ENCODE measurements around the gene TTC21A. TPM values are rescaled to one million over a fixed set of nuclear protein-coding genes. Genes with fewer than 3 reads are reported as not detected.

Gene TTC21A
- total RNA-seq, 5 donors from 2014 or later (not counting 1 experiment from before 2014, with no cell fraction given), result 3.5 to 12.4 (median 5.4) TPM

- no peaks in the 10 kb centered on the region for H3K9me3 Mint-ChIP-seq
- DNase-seq (no peak), ATAC-seq (replicated peaks in 1 of 4) (no peak)
- H3K36me3 Mint-ChIP-seq, result no peaks in the 10 kb centered on the region
- peak overlapping the region; percentile 88 to 92 for H3K27ac Mint-ChIP-seq
- ChIA-PET POLR2A (no interaction called here), CTCF (interaction anchor here in 1 of 2 donors (1.2 kb wide), 1 partner anchor 182 kb away, joined by 10 read pairs; no protein-coding TSS in a partner anchor)
- no peaks in the 10 kb centered on the region for H3K27me3 Mint-ChIP-seq
- no peaks in the 10 kb centered on the region for H3K9me3 ChIP-seq
- peaks cover 62 to 74% (median 69%) of the 10 kb centered on the region in 3 donors for H3K4me1 Mint-ChIP-seq
- H3K36me3 ChIP-seq (ENCODE audit: control insufficient read depth in 2 of 2, extremely low read depth in 1 of 2, insufficient read depth in 1 of 2, low read length in 1 of 2), result peaks cover 0 to 3% of the 10 kb centered on the region in 2 donors
- WGBS (ENCODE audit: insufficient coverage), result 74% methylated on average over 3 of the region's 3 CpGs
- H3K4me3 Mint-ChIP-seq, result peak overlapping the region; percentile 82 to 95 (median 85)
- H3K27ac ChIP-seq (ENCODE audit: low read length), result no peak overlapping the region
- no peak overlapping the region for H3K4me3 ChIP-seq (ENCODE audit: control insufficient read depth in 1 of 2, extremely low read depth in 1 of 2, low read length in 1 of 2)
- no peaks in the 10 kb centered on the region for H3K27me3 ChIP-seq (replicated peaks in 1 of 2; ENCODE audit: control insufficient read depth in 2 of 2, extremely low read depth in 1 of 2, insufficient read depth in 2 of 2, low read length in 1 of 2)
- H3K4me1 ChIP-seq (ENCODE audit: control insufficient read depth in 1 of 2, extremely low read depth in 1 of 2, insufficient read depth in 2 of 2, low read length in 2 of 2), result peaks cover 7 to 40% of the 10 kb centered on the region in 2 experiments
Observed at GRCh38 chr3:39105687-39106063, 1.8 kb upstream of the TTC21A start.

- no peaks in the 10 kb centered on the region for H3K9me3 Mint-ChIP-seq
- peak overlapping the region; percentile 78 to 91 for H3K4me3 ChIP-seq (ENCODE audit: control insufficient read depth in 1 of 2, extremely low read depth in 1 of 2, low read length in 1 of 2)
- ATAC-seq (replicated peaks in 1 of 4) (no peak), DNase-seq (no peak)
- H3K36me3 Mint-ChIP-seq, result no peaks in the 10 kb centered on the region
- H3K27ac ChIP-seq (ENCODE audit: low read length), result peak overlapping the region; percentile 48
- ChIA-PET POLR2A (interaction anchor here in 1 of 2 donors (0.6 kb wide), 1 partner anchor 104 kb away, joined by 3 read pairs; no protein-coding TSS in a partner anchor), CTCF (interaction anchor here in 1 of 2 donors (1.2 kb wide), 1 partner anchor 182 kb away, joined by 10 read pairs; no protein-coding TSS in a partner anchor)
- H3K27me3 ChIP-seq (replicated peaks in 1 of 2; ENCODE audit: control insufficient read depth in 2 of 2, extremely low read depth in 1 of 2, insufficient read depth in 2 of 2, low read length in 1 of 2), result no peaks in the 10 kb centered on the region
- H3K27ac Mint-ChIP-seq, result peak overlapping the region; percentile 88 to 92
- peaks cover 7 to 38% of the 10 kb centered on the region in 2 experiments for H3K4me1 ChIP-seq (ENCODE audit: control insufficient read depth in 1 of 2, extremely low read depth in 1 of 2, insufficient read depth in 2 of 2, low read length in 2 of 2)
- H3K27me3 Mint-ChIP-seq, result no peaks in the 10 kb centered on the region
- no peaks in the 10 kb centered on the region for H3K9me3 ChIP-seq
- peak overlapping the region; percentile 82 to 95 (median 85) for H3K4me3 Mint-ChIP-seq
- peaks cover 60 to 71% (median 65%) of the 10 kb centered on the region in 3 donors for H3K4me1 Mint-ChIP-seq
- WGBS (ENCODE audit: insufficient coverage), result 64% methylated on average over 7 of the region's 16 CpGs
- H3K36me3 ChIP-seq (ENCODE audit: control insufficient read depth in 2 of 2, extremely low read depth in 1 of 2, insufficient read depth in 1 of 2, low read length in 1 of 2), result no peaks in the 10 kb centered on the region
Observed at GRCh38 chr3:39106281-39106811, 1.1 kb upstream of the TTC21A start.

GRCh38 chr3:39106851-39107387 lies 561 bp upstream of the TTC21A start:
- peak overlapping the region; percentile 48 for H3K27ac ChIP-seq (ENCODE audit: low read length)
- peak overlapping the region; percentile 88 to 92 for H3K27ac Mint-ChIP-seq
- ChIA-PET POLR2A (interaction anchor here in 1 of 2 donors (0.6 kb wide), 1 partner anchor 105 kb away, joined by 3 read pairs; no protein-coding TSS in a partner anchor), CTCF (interaction anchor here (1.4 kb wide), 3 partner anchors 71 to 185 kb away, joined by 4 to 5 read pairs (median 5); no protein-coding TSS in a partner anchor)
- peaks cover 57 to 67% (median 62%) of the 10 kb centered on the region in 3 donors for H3K4me1 Mint-ChIP-seq
- H3K36me3 ChIP-seq (ENCODE audit: control insufficient read depth in 2 of 2, extremely low read depth in 1 of 2, insufficient read depth in 1 of 2, low read length in 1 of 2), result no peaks in the 10 kb centered on the region
- under 1% methylated on average over 55 of the region's 55 CpGs for WGBS (ENCODE audit: insufficient coverage)
- no peaks in the 10 kb centered on the region for H3K36me3 Mint-ChIP-seq
- H3K9me3 Mint-ChIP-seq, result no peaks in the 10 kb centered on the region
- no peaks in the 10 kb centered on the region for H3K9me3 ChIP-seq
- ATAC-seq (replicated peaks in 1 of 4) (peak in 3 of 4 experiments; percentile 1 to 13 (median 11)), DNase-seq (peak in 2 of 35 experiments; percentile 28 to 32)
- peaks cover 7 to 37% of the 10 kb centered on the region in 2 experiments for H3K4me1 ChIP-seq (ENCODE audit: control insufficient read depth in 1 of 2, extremely low read depth in 1 of 2, insufficient read depth in 2 of 2, low read length in 2 of 2)
- H3K4me3 Mint-ChIP-seq, result peak overlapping the region; percentile 82 to 95 (median 85)
- peak overlapping the region; percentile 78 to 91 for H3K4me3 ChIP-seq (ENCODE audit: control insufficient read depth in 1 of 2, extremely low read depth in 1 of 2, low read length in 1 of 2)
- H3K27me3 Mint-ChIP-seq, result no peaks in the 10 kb centered on the region
- H3K27me3 ChIP-seq (replicated peaks in 1 of 2; ENCODE audit: control insufficient read depth in 2 of 2, extremely low read depth in 1 of 2, insufficient read depth in 2 of 2, low read length in 1 of 2), result no peaks in the 10 kb centered on the region

- ChIA-PET POLR2A (interaction anchor here in 1 of 2 donors (1.6 kb wide), 1 partner anchor 32 kb away, joined by 4 read pairs; no protein-coding TSS in a partner anchor), CTCF (interaction anchor here (0.7 to 1.4 kb wide), 5 partner anchors 24 to 184 kb away, joined by 3 to 5 read pairs (median 4); no protein-coding TSS in a partner anchor)
- no peaks in the 10 kb centered on the region for H3K36me3 ChIP-seq (ENCODE audit: control insufficient read depth in 2 of 2, extremely low read depth in 1 of 2, insufficient read depth in 1 of 2, low read length in 1 of 2)
- H3K36me3 Mint-ChIP-seq, result no peaks in the 10 kb centered on the region
- peaks cover 48 to 53% (median 49%) of the 10 kb centered on the region in 3 donors for H3K4me1 Mint-ChIP-seq
- H3K27me3 Mint-ChIP-seq, result no peaks in the 10 kb centered on the region
- peak overlapping the region; percentile 86 to 92 for H3K27ac Mint-ChIP-seq
- no peaks in the 10 kb centered on the region for H3K27me3 ChIP-seq (replicated peaks in 1 of 2; ENCODE audit: control insufficient read depth in 2 of 2, extremely low read depth in 1 of 2, insufficient read depth in 2 of 2, low read length in 1 of 2)
- peak overlapping the region; percentile 87 to 95 (median 93) for H3K4me3 Mint-ChIP-seq
- peaks cover 7 to 37% of the 10 kb centered on the region in 2 experiments for H3K4me1 ChIP-seq (ENCODE audit: control insufficient read depth in 1 of 2, extremely low read depth in 1 of 2, insufficient read depth in 2 of 2, low read length in 2 of 2)
- no peaks in the 10 kb centered on the region for H3K9me3 ChIP-seq
- peak overlapping the region; percentile 78 to 91 for H3K4me3 ChIP-seq (ENCODE audit: control insufficient read depth in 1 of 2, extremely low read depth in 1 of 2, low read length in 1 of 2)
- ATAC-seq (replicated peaks in 1 of 4) (peak; percentile 42 to 61 (median 52)), DNase-seq (peak in 26 of 35 experiments; percentile 9 to 66 (median 26))
- H3K9me3 Mint-ChIP-seq, result no peaks in the 10 kb centered on the region
- 0% methylated on average over 1 of the region's 2 CpGs for WGBS (ENCODE audit: insufficient coverage)
- H3K27ac ChIP-seq (ENCODE audit: low read length), result peak overlapping the region; percentile 44
Observed at GRCh38 chr3:39108200-39108710, 775 bp downstream of the TTC21A start.

GRCh38 chr3:39109086-39109485 lies 1.6 kb downstream of the TTC21A start:
- Mint-ChIP-seq H3K4me3 (peak overlapping the region in 2 of 3 donors; percentile 93 to 95), H3K27me3 (no peaks in the 10 kb centered on the region), H3K27ac (peak overlapping the region; percentile 86 to 92), H3K36me3 (no peaks in the 10 kb centered on the region), H3K9me3 (no peaks in the 10 kb centered on the region), H3K4me1 (peaks cover 42 to 48% (median 43%) of the 10 kb centered on the region in 3 donors)
- no peak overlapping the region for H3K27ac ChIP-seq (ENCODE audit: low read length)
- peaks cover 7 to 37% of the 10 kb centered on the region in 2 experiments for H3K4me1 ChIP-seq (ENCODE audit: control insufficient read depth in 1 of 2, extremely low read depth in 1 of 2, insufficient read depth in 2 of 2, low read length in 2 of 2)
- ATAC-seq (replicated peaks in 1 of 4), result no peak
- no peaks in the 10 kb centered on the region for H3K27me3 ChIP-seq (replicated peaks in 1 of 2; ENCODE audit: control insufficient read depth in 2 of 2, extremely low read depth in 1 of 2, insufficient read depth in 2 of 2, low read length in 1 of 2)
- no peaks in the 10 kb centered on the region for H3K9me3 ChIP-seq
- ChIA-PET POLR2A (interaction anchor here (0.6 to 1.6 kb wide), 3 partner anchors 32 to 1002 kb away, joined by 3 to 4 read pairs (median 3); no protein-coding TSS in a partner anchor), CTCF (interaction anchor here (0.7 to 1.0 kb wide), 2 partner anchors 17 to 23 kb away, joined by 3 to 11 read pairs; no protein-coding TSS in a partner anchor)
- H3K4me3 ChIP-seq (ENCODE audit: control insufficient read depth in 1 of 2, extremely low read depth in 1 of 2, low read length in 1 of 2), result no peak overlapping the region
- WGBS (ENCODE audit: insufficient coverage), result 90% methylated on average over 3 of the region's 5 CpGs
- H3K36me3 ChIP-seq (ENCODE audit: control insufficient read depth in 2 of 2, extremely low read depth in 1 of 2, insufficient read depth in 1 of 2, low read length in 1 of 2), result no peaks in the 10 kb centered on the region
- no peak for DNase-seq

GRCh38 chr3:39110041-39110639 lies 2.7 kb downstream of the TTC21A start:
- H3K9me3 Mint-ChIP-seq, result no peaks in the 10 kb centered on the region
- WGBS (ENCODE audit: insufficient coverage), result 73% methylated on average over 2 of the region's 2 CpGs
- POLR2A ChIA-PET, result no interaction called here

More at GRCh38 chr3:39110041-39110639, 2.7 kb downstream of the TTC21A start:
- Histone ChIP-seq H3K27ac (ENCODE audit: low read length) (no peak overlapping the region), H3K36me3 (ENCODE audit: control insufficient read depth in 2 of 2, extremely low read depth in 1 of 2, insufficient read depth in 1 of 2, low read length in 1 of 2) (no peaks in the 10 kb centered on the region), H3K4me1 (ENCODE audit: control insufficient read depth in 1 of 2, extremely low read depth in 1 of 2, insufficient read depth in 2 of 2, low read length in 2 of 2) (peaks cover 7 to 36% of the 10 kb centered on the region in 2 experiments), H3K27me3 (replicated peaks in 1 of 2; ENCODE audit: control insufficient read depth in 2 of 2, extremely low read depth in 1 of 2, insufficient read depth in 2 of 2, low read length in 1 of 2) (no peaks in the 10 kb centered on the region), H3K4me3 (ENCODE audit: control insufficient read depth in 1 of 2, extremely low read depth in 1 of 2, low read length in 1 of 2) (no peak overlapping the region), H3K9me3 (no peaks in the 10 kb centered on the region)
- H3K27ac Mint-ChIP-seq, result no peak overlapping the region
- peaks cover 36 to 38% (median 38%) of the 10 kb centered on the region in 3 donors for H3K4me1 Mint-ChIP-seq
- no peak for DNase-seq
- H3K4me3 Mint-ChIP-seq, result no peak overlapping the region
- H3K36me3 Mint-ChIP-seq, result no peaks in the 10 kb centered on the region
- no peak for ATAC-seq (replicated peaks in 1 of 4)
- H3K27me3 Mint-ChIP-seq, result no peaks in the 10 kb centered on the region
- CTCF ChIA-PET, result interaction anchor here in 1 of 2 donors (1.0 kb wide), 1 partner anchor 16 kb away, joined by 11 read pairs; no protein-coding TSS in a partner anchor

All from T-cell (primary cell).